H1 (cell line): Measurements from ENCODE around the gene NRXN3. TPM values are rescaled to one million over a fixed set of nuclear protein-coding genes. Genes with fewer than 3 reads are reported as not detected.

ENCODE experiments used
- CTCF ChIA-PET: fragments of 300-600 bp; sonication (Branson Sonifier 250); formaldehyde crosslinking; loops from one replicate; lab custom pipeline; 2021; ENCODE audit not compliant: partially characterized antibody; lab: Charles Lee
- POLR2A ChIA-PET: fragments of 300-600 bp; sonication (Branson Sonifier 250); formaldehyde crosslinking; loops from one replicate; lab custom pipeline; 2021; ENCODE audit warnings: inconsistent platforms; ENCODE audit not compliant: partially characterized antibody; lab: Charles Lee
- DNase-seq, 2 experiments: peaks; one replicate each; pipeline versions ENCODE4 v3.0.0 to v3.0.0-alpha.2; 2010 to 2022; ENCODE audit warnings: low spot score in 2 of 2, low read depth in 1 of 2, mixed read lengths in 1 of 2
- FAIRE-seq: peaks from 2 replicates; lab custom pipeline; 2011; peaks lifted over from hg19 to GRCh38; lab: Jason Lieb, UNC
- H2AFZ ChIP-seq: 2 replicates; pipeline ENCODE4 v1.8.1; 2012; ENCODE audit warnings: low read length, inconsistent platforms
- H2AK5ac ChIP-seq: 2 replicates; pipeline ENCODE4 v1.6.1; 2013; ENCODE audit warnings: low read depth, low read length
- H2BK120ac ChIP-seq: replicated peaks from 2 replicates; pipeline ENCODE3; 2013; ENCODE audit warnings: low read depth, low read length, inconsistent platforms
- H2BK12ac ChIP-seq: 2 replicates; pipeline ENCODE4 v1.6.1; 2013; ENCODE audit warnings: low read depth, low read length
- H2BK15ac ChIP-seq: 2 replicates; pipeline ENCODE4 v1.6.1; 2013; ENCODE audit warnings: low read length
- H2BK20ac ChIP-seq: 2 replicates; pipeline ENCODE4 v1.6.1; 2013; ENCODE audit warnings: low read length
- H2BK5ac ChIP-seq: 2 replicates; pipeline ENCODE4 v1.6.1; 2013; ENCODE audit warnings: low read depth, low read length
- H3K14ac ChIP-seq: 2 replicates; pipeline ENCODE4 v1.6.1; 2013; ENCODE audit warnings: inconsistent platforms; ENCODE audit not compliant: insufficient read length
- H3K18ac ChIP-seq: 2 replicates; pipeline ENCODE4 v1.6.1; 2013; ENCODE audit warnings: low read length; ENCODE audit errors: extremely low read depth
- H3K23ac ChIP-seq: 2 replicates; pipeline ENCODE4 v1.6.1; 2013; ENCODE audit warnings: inconsistent platforms; ENCODE audit not compliant: insufficient read length
- H3K23me2 ChIP-seq: 2 replicates; pipeline ENCODE4 v1.6.1; 2013; ENCODE audit warnings: low read depth, low read length
- H3K27ac ChIP-seq: 2 replicates; pipeline ENCODE4 v1.6.1; 2011; ENCODE audit warnings: low read depth, low read length, inconsistent platforms
- H3K27me3 ChIP-seq, 4 experiments: replicated peaks in 1 of 4; 1 replicate in 1 of 4; 2 replicates in 3 of 4; pipeline versions ENCODE4 v1.6.1 to v1.8.1; 2011 to 2013; ENCODE audit warnings: low read length in 3 of 4, mild to moderate bottlenecking in 3 of 4, inconsistent platforms in 2 of 4, mixed read lengths in 2 of 4, moderate library complexity in 1 of 4; ENCODE audit not compliant: control insufficient read depth in 3 of 4, insufficient read depth in 3 of 4; ENCODE audit errors: extremely low read depth in 1 of 4
- H3K36me3 ChIP-seq, 4 experiments: 2 replicates each; pipeline versions ENCODE4 v1.6.1 to v1.8.1; 2011 to 2013; ENCODE audit warnings: mild to moderate bottlenecking in 4 of 4, low read length in 3 of 4, moderate library complexity in 2 of 4, control low read depth in 1 of 4, inconsistent platforms in 1 of 4; ENCODE audit not compliant: insufficient read depth in 4 of 4, control insufficient read depth in 2 of 4
- H3K4ac ChIP-seq: replicated peaks from 2 replicates; pipeline ENCODE3; 2013; ENCODE audit warnings: low read length, low read depth, mixed read lengths, inconsistent platforms; ENCODE audit not compliant: insufficient read length
- H3K4me1 ChIP-seq, 4 experiments: replicated peaks in 1 of 4; 1 replicate in 1 of 4; 2 replicates in 3 of 4; pipeline versions ENCODE4 v1.6.1 to v1.8.1; 2011 to 2013; ENCODE audit warnings: low read length in 3 of 4, inconsistent platforms in 2 of 4, mixed read lengths in 1 of 4; ENCODE audit not compliant: insufficient read depth in 4 of 4, control insufficient read depth in 3 of 4
- H3K4me2 ChIP-seq, 2 experiments: 2 replicates each; pipeline versions ENCODE4 v1.6.1 to v1.8.1; 2011 to 2013; ENCODE audit warnings: low read depth in 2 of 2, low read length in 2 of 2, control low read depth in 1 of 2, inconsistent platforms in 1 of 2, mild to moderate bottlenecking in 1 of 2; ENCODE audit not compliant: insufficient read depth in 1 of 2
- H3K4me3 ChIP-seq, 4 experiments: fragments of 200-600, 300-600 bp in 1 of 4; sonication (generic), shearing (Covaris generic), sonication (Bioruptor Twin) in 1 of 4; 2 replicates each; pipeline versions ENCODE4 v1.5.1 to v1.8.1; 2011 to 2016; ENCODE audit warnings: low read length in 4 of 4, low read depth in 3 of 4, control low read depth in 2 of 4, inconsistent platforms in 2 of 4, mild to moderate bottlenecking in 2 of 4, mixed read lengths in 1 of 4, moderate library complexity in 1 of 4; ENCODE audit not compliant: insufficient read depth in 2 of 4; ENCODE audit errors: extremely low read depth in 1 of 4
- H3K56ac ChIP-seq: replicated peaks from 2 replicates; pipeline ENCODE3; 2013; ENCODE audit warnings: low read depth, mild to moderate bottlenecking, mixed read lengths, low read length, inconsistent platforms; ENCODE audit not compliant: insufficient read length
- H3K79me1 ChIP-seq: 2 replicates; pipeline ENCODE4 v1.6.1; 2013; ENCODE audit warnings: low read depth, low read length, control low read depth
- H3K79me2 ChIP-seq, 2 experiments: 2 replicates each; pipeline versions ENCODE4 v1.6.1 to v1.8.1; 2012 to 2013; ENCODE audit warnings: low read length in 2 of 2, mild to moderate bottlenecking in 2 of 2, inconsistent platforms in 1 of 2; ENCODE audit not compliant: insufficient read depth in 2 of 2, control insufficient read depth in 1 of 2
- H3K9ac ChIP-seq, 4 experiments: replicated peaks in 1 of 4; 1 replicate in 1 of 4; 2 replicates in 3 of 4; pipeline versions ENCODE4 v1.6.1 to v1.8.1; 2011 to 2013; ENCODE audit warnings: low read depth in 3 of 4, low read length in 3 of 4, control low read depth in 2 of 4, mild to moderate bottlenecking in 2 of 4, moderate library complexity in 2 of 4, inconsistent platforms in 1 of 4; ENCODE audit errors: extremely low read depth in 1 of 4
- H3K9me3 ChIP-seq, 2 experiments: 2 replicates each; pipeline versions ENCODE4 v1.6.1 to v1.8.1; 2012 to 2013; ENCODE audit warnings: mild to moderate bottlenecking in 2 of 2, moderate library complexity in 2 of 2, control low read depth in 1 of 2, inconsistent platforms in 1 of 2, low read depth in 1 of 2, low read length in 1 of 2, mixed read lengths in 1 of 2; ENCODE audit not compliant: insufficient read depth in 2 of 2
- H4K20me1 ChIP-seq, 2 experiments: replicated peaks in 1 of 2; 2 replicates each; pipeline versions ENCODE3 to v1.8.1; 2011 to 2013; ENCODE audit warnings: inconsistent platforms in 2 of 2, low read length in 2 of 2, mild to moderate bottlenecking in 1 of 2; ENCODE audit not compliant: insufficient read depth in 2 of 2, control insufficient read depth in 1 of 2
- H4K5ac ChIP-seq: 2 replicates; pipeline ENCODE4 v1.6.1; 2013; ENCODE audit warnings: low read length, low read depth, mixed read lengths, inconsistent platforms; ENCODE audit not compliant: insufficient read length
- H4K8ac ChIP-seq: 2 replicates; pipeline ENCODE4 v1.8.0; 2013; ENCODE audit warnings: mild to moderate bottlenecking, moderate library complexity, low read length, inconsistent platforms; ENCODE audit not compliant: insufficient read depth; ENCODE audit errors: extremely low read depth
- H4K91ac ChIP-seq: replicated peaks from 2 replicates; pipeline ENCODE3; 2013; ENCODE audit warnings: low read length, mixed read lengths, inconsistent platforms; ENCODE audit not compliant: insufficient read length
- CHD1 ChIP-seq: IDR thresholded peaks from 2 replicates; pipeline ENCODE4 v1.6.1; 2012; ENCODE audit warnings: low read depth, low read length, improper control_type of control experiment
- EZH2 ChIP-seq: fragments of 200-600 bp; sonication (generic); IDR thresholded peaks from 2 replicates; pipeline ENCODE4 v1.7.1; 2012; ENCODE audit warnings: low read depth, mild to moderate bottlenecking, moderate library complexity, low read length, inconsistent platforms; ENCODE audit not compliant: severe bottlenecking
- JUN ChIP-seq: IDR thresholded peaks from 2 replicates; pipeline ENCODE4 v1.6.1; 2011; ENCODE audit warnings: low read depth, mild to moderate bottlenecking, improper control_type of control experiment, low read length
- KDM1A ChIP-seq: fragments of 200-600, 300-600 bp; sonication (generic); IDR thresholded peaks from 2 replicates; pipeline ENCODE4 v1.7.1; 2016; ENCODE audit warnings: mild to moderate bottlenecking, low read length, borderline replicate concordance
- SP2 ChIP-seq: IDR thresholded peaks from 2 replicates; pipeline ENCODE4 v1.6.1; 2012; ENCODE audit warnings: mild to moderate bottlenecking, low read length, inconsistent platforms
- TAF1 ChIP-seq: IDR thresholded peaks from 2 replicates; pipeline ENCODE4 v1.6.1; 2011; ENCODE audit warnings: mild to moderate bottlenecking, low read depth, low read length
- USF2 ChIP-seq: IDR thresholded peaks from 2 replicates; pipeline ENCODE4 v1.6.1; 2011; ENCODE audit warnings: low read length, improper control_type of control experiment
- ZNF274 ChIP-seq: IDR thresholded peaks from 2 replicates; pipeline ENCODE4 v1.7.0; 2012; ENCODE audit warnings: low read length, borderline replicate concordance; ENCODE audit errors: extremely low read depth
- WGBS, 2 experiments: shearing (Covaris generic) in 1 of 2; methylation state at CpG; one replicate each; pipeline versions ENCODE4 v1.1.6 to v1.1.7; 2013 to 2015; ENCODE audit warnings: low lambda C conversion rate in 2 of 2, mixed read lengths in 2 of 2, inconsistent platforms in 1 of 2, low coverage in 1 of 2, missing lambda C conversion rate in 1 of 2; ENCODE audit not compliant: insufficient replicate concordance in 2 of 2, insufficient coverage in 1 of 2, insufficient read length in 1 of 2; ENCODE audit errors: extremely low coverage in 1 of 2, missing lambda C conversion rate in 1 of 2; 5-methylcytosine and 5-hydroxymethylcytosine counted together
- polyA plus RNA-seq, 7 experiments: library from polyadenylated mRNA; depleted of rRNA in 3 of 7; stranded (reverse) in 5 of 7; unstranded in 2 of 7; fragments of >200 nt in 5 of 7; fragments of 200-250 nt in 2 of 7; gene quantifications; 1 replicate in 5 of 7; 2 replicates in 1 of 7; 4 replicates in 1 of 7; pipeline versions ENCODE4 v1.2.1 to v1.2.3, GENCODE V29; 2011 to 2013; ENCODE audit warnings: missing spikeins in 2 of 7, mixed read lengths in 2 of 7
- total RNA-seq: library from RNA; stranded (reverse); fragmentation: NEBNext Ultra II Directional; extraction: Animal tissue kit (Norgen Biotek cat#: 25700); gene quantifications from 2 replicates; pipeline ENCODE4 v1.2.1, GENCODE V29; 2021

The NRXN3 gene
- total and polyA plus RNA-seq, 2 of the 8 experiments (the other 6 are each of a cell fraction or from before 2014, with no cell fraction given): 2.6 to 4.1 TPM

GRCh38 chr14:78605897-78606500, 435.8 kb downstream of the NRXN3 start:
- Histone ChIP-seq H2BK5ac (no peak overlapping the region), H2BK12ac (no peak overlapping the region), H3K18ac (no peak overlapping the region), H3K27ac (no peak overlapping the region), H3K9me3 (no peaks in the 10 kb centered on the region), H3K23me2 (no peaks in the 10 kb centered on the region), H2AK5ac (no peak overlapping the region), H3K27me3 (no peaks in the 10 kb centered on the region), H3K4ac (no peak overlapping the region), H4K5ac (no peak overlapping the region), H3K23ac (no peak overlapping the region), H3K79me1 (no peaks in the 10 kb centered on the region), H2BK15ac (no peak overlapping the region), H3K4me2 (no peak overlapping the region), H3K14ac (no peak overlapping the region), H3K56ac (no peak overlapping the region), H3K79me2 (no peaks in the 10 kb centered on the region), H3K9ac (no peak overlapping the region), H4K20me1 (no peaks in the 10 kb centered on the region), H4K91ac (no peak overlapping the region), H2AFZ (no peak overlapping the region), H2BK120ac (no peak overlapping the region), H3K4me1 (no peaks in the 10 kb centered on the region), H3K4me3 (no peak overlapping the region), H2BK20ac (no peak overlapping the region), H3K36me3 (no peaks in the 10 kb centered on the region), H4K8ac (no peak overlapping the region)
- FAIRE-seq: no peak
- ChIA-PET CTCF (interaction anchor here (0.8 to 11.5 kb wide), 4 partner anchors 8 to 39 kb away, joined by 3 to 88 read pairs (median 4); no protein-coding TSS in a partner anchor), POLR2A (interaction anchor here (1.8 kb wide), 1 partner anchor 11 kb away, joined by 4 read pairs; no protein-coding TSS in a partner anchor)
- TF ChIP-seq USF2 (no peak), KDM1A (no peak), EZH2 (no peak), SP2 (no peak), CHD1 (no peak), JUN (no peak), TAF1 (no peak), ZNF274 (no peak)
- 90% methylated on average over 1 of the region's 1 CpG; no CpG with 5 or more reads in 1 of the 2 experiments for WGBS, 2 experiments
- DNase-seq: no peak
